COR-L47 (cell line): ENCODE results near the gene PKP4.
A peak's percentile ranks its signal among the peaks of the same experiment; 100 is the strongest.
"Not testable (repeated sequence)": the region's sequence is repeated elsewhere in the genome, so short reads cannot be mapped to it uniquely, and the experiment has no call there.

Experiments
- DNase-seq: peaks from one replicate; lab custom pipeline; 2025; lab: John Stamatoyannopoulos, UW

Gene PKP4, protein sequence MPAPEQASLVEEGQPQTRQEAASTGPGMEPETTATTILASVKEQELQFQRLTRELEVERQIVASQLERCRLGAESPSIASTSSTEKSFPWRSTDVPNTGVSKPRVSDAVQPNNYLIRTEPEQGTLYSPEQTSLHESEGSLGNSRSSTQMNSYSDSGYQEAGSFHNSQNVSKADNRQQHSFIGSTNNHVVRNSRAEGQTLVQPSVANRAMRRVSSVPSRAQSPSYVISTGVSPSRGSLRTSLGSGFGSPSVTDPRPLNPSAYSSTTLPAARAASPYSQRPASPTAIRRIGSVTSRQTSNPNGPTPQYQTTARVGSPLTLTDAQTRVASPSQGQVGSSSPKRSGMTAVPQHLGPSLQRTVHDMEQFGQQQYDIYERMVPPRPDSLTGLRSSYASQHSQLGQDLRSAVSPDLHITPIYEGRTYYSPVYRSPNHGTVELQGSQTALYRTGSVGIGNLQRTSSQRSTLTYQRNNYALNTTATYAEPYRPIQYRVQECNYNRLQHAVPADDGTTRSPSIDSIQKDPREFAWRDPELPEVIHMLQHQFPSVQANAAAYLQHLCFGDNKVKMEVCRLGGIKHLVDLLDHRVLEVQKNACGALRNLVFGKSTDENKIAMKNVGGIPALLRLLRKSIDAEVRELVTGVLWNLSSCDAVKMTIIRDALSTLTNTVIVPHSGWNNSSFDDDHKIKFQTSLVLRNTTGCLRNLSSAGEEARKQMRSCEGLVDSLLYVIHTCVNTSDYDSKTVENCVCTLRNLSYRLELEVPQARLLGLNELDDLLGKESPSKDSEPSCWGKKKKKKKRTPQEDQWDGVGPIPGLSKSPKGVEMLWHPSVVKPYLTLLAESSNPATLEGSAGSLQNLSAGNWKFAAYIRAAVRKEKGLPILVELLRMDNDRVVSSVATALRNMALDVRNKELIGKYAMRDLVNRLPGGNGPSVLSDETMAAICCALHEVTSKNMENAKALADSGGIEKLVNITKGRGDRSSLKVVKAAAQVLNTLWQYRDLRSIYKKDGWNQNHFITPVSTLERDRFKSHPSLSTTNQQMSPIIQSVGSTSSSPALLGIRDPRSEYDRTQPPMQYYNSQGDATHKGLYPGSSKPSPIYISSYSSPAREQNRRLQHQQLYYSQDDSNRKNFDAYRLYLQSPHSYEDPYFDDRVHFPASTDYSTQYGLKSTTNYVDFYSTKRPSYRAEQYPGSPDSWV

DNA sequence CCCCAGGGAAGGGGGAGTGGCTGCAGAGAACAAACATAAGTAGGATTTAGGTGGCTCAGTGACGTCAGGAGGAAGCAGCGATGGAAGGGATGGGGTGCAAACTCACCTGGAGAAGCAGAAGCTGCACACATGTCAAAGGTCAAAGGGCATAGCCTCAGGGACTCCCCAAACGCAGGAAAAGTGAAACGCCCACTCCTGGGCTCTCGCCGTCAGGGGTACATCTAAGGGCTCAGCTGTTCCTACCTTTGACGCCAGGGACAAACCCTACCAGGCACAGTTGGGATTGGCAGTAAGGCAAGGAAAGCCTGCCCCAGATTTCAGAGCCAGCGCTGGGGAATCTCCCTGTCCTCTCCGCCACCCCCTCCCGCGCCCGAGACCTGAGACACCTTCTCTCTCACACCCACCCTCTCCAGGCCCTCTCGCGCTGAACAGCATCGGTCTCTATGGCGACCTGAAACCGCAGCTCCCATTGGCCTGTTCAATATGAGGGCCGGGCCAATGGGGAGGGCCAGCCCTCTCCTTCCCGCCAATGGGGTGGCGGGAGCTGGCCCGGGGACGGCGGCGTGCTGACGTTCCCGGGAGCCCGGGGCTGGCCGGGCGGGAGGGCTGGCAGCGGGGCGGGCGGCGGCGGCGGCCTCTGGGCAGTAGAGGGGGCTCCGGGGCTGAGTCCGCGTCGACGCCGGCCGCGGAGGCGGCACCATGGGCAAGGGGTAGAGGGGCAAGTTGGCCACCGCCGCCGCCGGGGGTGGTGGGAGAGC is at the start of gene PKP4, which contains the start of gene CCDC148:
Gene PKP4 (plus strand): TSS at position 644 of the 758 bp plus-strand sequence. CDS start 76,233 bp downstream, outside the sequence.
Gene CCDC148 (minus strand): TSS at position 445 of the 758 bp plus-strand sequence. CDS start 314 bp downstream, at position 131.
- DNase-seq: peak; percentile 93

DNA sequence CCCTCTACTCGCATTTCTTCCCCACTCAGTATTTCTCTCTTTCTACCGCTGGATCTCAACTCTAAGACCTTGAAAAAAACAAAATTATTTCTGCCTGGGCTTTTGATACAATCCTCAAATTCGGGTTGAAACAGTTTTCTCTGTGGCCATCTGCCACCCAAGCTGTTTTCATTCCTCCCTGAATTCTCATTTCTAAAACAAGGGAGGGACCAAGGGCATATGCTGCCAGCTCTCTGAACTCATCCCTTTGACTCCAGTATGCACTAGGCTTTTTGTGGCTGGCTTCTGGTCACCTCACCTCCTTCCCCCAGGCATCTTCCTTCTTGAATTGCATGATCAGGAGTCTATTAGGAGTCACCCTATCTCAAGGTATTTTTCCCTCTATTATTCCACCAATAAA is 49.7 kb upstream of the PKP4 start:
- DNase-seq: no peak

DNA sequence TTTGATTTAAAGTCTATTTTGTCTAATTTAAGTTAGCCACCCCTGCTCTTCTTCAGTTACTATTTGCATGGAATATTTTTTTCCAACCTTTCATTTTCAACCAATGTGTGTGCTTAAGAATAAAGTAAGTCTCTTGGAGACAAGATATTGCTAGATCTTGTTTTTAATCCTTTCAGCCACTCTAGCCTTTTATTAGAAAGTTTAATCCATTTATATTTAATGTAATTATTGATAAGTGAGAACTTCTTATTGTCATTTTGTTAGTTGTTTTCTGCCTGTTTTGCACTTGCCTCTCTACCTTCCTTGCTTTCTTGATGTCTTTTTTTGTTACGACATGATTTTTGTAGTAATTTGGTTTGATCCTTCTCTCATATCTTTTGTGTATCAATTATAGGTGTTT is 46.6 kb upstream of the PKP4 start:
- no peak for DNase-seq

DNA sequence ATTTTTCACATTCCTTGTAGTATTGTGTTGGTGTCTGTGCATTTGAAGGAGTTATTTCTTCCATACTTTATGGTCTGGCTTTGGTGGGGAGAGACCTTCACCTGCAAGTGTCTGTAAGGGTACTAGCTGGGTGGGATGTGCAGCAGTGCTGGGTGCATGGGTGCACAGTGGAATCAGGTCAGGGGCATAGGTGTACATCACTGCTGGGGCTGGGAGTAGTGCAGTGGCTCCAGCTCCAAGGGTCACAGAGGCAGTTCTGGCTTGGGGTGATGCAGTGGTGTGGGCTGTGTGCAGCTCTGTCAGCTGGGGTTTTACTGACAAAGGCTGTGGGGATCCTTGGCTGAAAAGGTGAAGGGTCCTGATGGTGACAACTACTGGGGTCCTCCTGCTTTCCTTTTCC is 45.0 kb upstream of the PKP4 start:
- no peak for DNase-seq

DNA sequence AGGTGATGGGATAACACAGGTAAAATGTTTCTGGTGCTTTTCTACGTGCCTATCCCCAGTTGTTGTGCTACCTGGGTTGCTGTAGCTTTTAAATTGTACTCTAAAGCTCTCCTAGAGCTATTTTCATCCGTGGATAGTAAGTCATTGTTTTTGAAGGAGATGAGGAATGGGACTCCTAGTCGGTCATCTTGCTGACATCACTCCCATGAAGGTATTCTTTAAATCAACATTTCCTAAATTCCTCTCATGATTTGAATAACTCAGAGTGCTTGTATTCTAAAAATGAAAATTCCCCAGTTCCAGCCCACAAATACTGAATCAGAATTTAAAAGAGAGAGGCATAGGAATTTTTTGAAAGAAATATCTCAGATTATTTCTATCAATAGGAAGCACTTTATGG is 44.5 kb upstream of the PKP4 start:
- DNase-seq: no peak

DNA sequence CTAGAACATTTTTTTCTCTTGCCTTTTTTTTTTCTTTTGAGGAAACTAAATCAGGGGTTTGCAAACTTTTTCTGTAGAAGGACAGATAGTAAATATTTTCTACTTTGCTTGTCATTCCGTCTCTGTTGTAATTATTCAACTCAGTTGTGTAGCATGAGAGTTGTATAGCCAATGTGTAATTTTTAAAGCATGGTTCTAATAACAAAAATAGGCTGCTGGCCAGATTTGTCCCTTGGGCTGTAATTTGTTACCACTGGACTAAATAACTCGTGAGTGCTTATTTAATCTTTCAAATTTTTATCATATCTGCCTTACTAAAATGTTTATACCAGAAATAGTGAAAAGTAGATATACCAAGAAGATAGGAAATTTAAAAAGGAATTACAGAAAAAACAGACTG is 43.2 kb upstream of the PKP4 start:
- no peak for DNase-seq

DNA sequence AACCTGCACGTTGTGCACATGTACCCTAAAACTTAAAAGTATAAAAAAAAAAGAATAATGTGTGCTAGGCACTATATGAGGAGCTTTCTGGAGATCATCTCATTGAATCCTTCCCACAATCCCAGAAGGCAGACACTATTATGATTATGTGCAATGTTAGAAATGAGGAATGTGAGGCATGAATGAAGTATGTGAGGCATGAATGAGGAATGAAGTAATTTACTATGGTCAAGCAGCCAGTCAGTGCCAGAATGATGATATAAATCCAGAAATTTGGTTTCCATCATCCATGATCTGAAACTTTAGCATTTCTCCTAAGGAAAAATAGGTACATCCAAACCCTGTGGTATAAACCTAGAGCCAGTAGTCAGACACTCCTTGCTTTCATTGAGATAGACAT is 42.2 kb upstream of the PKP4 start:
- DNase-seq: no peak

DNA sequence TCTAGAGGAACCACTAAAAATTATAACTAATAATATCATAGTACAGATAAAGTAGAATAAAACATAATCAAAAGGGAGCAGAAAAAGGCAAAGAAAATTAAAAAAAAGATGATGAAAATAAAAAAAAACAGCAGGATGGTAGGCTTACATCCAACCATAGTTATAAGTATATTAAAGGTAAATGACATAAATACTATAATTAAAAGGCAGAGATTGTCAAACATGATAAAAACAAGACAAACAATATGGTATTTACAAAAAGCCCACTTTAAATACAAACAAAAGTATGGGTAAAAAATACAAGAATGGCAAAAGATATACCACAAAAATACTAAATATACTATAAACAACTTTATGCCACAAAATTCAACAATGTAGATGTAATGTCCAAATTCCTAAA is 24.6 kb upstream of the PKP4 start:
- DNase-seq: no peak

DNA sequence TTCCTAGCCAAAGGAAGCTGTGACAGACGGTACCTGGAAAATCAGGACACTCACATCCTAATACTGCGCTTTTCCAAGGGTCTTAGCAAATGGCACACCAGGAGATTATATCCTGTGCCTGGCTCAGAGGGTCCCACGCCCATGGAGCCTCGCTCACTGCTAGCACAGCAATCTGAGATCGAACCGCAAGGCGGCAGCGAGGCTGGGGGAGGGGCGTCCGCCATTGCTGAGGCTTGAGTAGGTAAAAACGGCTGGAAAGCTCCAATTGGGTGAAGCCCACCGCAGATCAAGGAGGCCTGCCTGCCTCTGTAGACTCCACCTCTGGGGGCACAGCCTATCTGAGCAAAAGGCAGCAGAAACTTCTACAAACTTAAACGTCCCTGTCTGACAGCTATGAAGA is 23.0 kb upstream of the PKP4 start:
- DNase-seq: not testable (repeated sequence)

DNA sequence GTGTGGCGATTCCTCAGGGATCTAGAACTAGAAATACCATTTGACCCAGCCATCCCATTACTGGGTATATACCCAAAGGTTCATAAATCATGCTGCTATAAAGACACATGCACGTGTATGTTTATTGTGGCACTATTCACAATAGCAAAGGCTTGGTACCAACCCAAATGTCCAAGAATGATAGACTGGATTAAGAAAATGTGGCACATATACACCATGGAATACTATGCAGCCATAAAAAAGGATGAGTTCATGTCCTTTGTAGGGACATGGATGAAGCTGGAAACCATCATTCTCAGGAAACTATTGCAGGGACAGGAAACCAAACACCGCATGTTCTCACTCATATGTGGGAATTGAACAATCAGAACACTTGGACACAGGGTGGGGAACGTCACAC is 17.7 kb upstream of the PKP4 start:
- DNase-seq: not testable (repeated sequence)

DNA sequence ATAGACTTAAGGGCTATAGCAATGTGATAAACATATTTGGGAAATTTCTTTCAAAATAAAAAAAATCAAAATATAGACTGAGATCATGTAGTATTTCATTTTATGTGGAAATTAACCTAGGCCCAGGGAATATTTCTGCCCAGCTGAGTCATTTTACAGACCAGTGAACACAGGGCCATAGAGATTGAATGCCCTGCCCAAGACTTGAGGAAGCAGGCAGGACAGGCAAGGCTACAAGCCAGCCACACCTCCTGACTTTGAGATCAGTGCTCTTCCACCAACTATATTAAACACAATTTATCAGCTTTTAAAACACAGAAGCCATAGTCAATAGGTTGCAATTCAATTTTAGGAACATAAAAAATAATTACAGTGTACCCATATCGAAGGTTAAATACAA is 13.1 kb upstream of the PKP4 start:
- no peak for DNase-seq

DNA sequence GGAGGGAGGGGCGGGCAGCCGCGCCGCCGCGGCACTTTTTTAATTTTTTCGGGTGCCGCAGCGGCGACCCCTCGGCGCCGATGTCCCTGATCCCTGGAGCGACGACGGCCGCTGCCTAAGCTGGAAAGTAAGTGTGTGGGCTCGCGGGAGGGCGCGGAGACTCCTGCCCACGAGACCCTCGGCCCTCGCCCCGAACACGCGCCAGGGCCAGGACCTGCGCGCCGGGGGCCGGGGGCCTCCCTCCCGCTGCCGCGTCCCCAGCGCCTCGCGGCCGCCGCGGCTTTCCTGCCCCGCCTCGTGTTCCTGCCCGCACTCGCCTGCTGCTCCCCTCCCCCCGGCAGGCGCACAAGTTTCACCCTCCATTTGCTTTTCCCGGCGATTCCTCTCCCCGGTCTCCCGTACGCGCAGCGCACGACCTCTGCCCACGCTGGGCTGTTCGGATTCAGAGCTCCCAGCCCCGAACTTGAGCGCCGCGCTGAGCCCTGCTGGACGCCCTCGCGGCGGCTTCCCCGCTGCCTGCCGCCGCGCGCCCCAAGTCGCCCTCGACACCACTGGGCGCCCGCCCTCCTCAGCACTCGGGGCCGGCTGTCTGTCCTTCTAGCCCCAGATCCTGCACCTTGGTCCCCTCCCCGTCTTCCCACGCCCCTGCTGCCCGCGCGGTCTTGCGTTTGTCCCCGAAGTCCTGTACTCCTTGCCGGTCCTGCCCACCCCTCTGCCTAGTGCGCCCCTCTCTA is 507 bp downstream of the PKP4 start:
- DNase-seq: peak; percentile 54

DNA sequence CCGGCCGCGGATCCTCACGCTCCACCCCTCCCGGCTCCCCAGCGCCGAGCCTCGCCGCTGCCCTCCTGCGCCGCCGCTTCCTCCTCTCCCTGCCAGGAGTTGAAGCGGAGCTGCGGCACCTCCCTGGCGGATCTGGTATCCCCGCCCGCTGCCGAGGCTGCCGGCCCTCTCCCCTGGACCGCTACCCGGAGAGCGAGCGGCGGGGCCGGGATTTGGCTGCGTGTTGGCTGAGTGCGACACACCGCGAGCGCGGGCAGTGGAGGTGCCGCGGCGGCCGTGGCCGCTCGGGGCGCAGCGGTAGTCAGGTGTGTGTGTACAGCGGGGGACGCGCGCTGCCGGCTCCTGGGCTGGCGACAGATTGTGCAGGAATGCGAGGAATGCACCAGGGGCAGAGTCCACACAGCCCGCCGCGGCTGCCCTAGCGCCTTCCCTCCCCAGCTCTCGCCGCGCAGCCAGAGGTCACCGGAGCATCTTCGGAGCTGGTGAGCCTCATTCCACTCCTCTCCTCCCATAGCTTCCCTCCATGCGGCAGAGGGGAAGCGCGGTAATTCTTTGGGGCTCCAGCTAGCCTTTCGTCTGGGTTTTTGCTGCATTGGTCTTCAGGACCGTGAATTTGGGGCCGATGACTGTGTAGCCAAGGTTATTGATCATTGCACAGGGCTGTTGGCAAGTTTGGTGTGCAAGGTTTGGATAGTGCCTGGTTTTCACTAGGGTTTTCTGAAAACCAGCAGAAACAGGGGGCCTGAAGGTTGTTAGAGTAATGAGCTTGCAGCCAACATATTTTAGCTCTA is 1.3 kb downstream of the PKP4 start:
- DNase-seq: peak; percentile 62

DNA sequence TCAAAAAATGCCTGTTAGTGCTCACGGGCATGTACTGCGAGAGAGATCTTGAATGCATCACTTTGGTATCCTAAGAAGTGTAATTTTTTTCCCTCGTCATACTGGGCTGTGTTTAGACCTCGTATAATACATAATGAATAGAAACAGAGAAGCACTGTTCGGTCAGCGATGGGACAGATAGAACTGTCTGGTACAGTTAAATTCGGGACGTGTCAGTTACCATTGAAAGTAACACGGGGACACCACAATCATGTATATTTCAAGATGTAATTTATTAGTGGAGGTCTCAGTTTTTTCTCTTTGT is 1.8 kb downstream of the PKP4 start:
- DNase-seq: no peak

DNA sequence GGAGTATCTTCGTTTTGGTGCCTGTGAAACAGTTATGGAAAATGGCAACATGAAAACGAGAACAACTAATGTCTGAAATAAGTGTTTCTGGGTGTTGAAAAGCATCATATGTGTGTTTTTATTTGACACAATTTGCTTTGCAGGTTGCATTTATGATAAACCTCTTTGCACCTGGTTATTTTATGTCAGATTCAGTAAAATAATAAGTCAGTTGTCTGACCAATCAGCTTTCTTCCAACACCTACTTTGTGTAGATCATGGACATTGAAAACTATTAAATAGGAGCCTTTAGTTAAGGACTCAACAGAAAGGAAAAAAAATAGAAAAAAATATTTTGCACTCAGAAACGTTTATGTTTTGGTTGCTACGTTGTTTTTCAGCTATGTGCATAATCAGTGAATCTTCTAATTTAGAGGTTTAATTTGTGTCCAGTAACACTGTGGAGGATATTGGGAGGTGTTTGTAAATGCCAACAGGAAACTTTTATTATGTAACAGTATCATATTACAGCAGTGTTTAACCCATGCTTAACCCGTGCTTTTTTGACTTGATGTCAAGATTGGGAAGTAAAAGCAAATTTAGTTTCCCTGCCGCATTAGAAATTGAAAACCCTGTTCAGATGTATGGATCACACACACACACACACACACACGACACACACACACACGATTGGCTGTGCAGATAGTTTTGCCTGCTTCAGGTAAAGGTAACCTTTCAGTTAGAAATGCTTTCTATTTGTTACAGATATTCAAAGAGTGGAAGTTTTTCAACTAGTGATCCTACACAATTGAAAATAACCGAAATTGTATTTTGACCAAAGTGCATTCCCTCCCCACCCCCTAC is 2.6 kb downstream of the PKP4 start:
- DNase-seq: no peak

DNA sequence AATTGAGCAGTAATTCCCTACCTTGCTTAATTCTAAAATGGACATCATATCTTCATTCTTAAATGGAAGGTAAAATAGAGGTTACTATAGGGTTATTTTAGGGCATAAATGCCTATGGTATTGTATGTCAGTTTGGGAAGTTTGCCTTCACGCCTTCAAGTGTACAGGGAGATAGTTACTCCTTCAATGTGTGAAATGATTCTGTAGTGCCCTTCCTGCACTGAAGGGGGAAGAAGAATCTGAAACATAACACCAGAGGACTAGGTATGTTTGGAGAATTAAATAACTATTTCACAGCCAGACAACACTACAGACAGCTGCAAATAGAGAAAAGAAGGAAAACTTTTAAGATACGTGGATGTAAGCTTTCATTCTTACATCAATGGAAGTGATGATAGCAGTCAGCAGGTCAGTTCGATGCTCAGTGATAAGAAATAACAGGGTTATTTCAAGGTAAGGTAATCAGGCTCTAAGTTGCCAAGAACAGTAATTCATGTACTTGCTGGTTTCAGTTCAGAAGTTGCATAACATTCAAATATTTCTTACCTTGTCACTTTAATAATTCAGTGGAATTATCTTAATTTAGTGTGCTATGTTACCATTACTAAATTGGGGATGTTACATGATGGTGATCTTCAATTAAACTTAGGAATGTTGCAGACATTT is 4.0 kb downstream of the PKP4 start:
- no peak for DNase-seq

DNA sequence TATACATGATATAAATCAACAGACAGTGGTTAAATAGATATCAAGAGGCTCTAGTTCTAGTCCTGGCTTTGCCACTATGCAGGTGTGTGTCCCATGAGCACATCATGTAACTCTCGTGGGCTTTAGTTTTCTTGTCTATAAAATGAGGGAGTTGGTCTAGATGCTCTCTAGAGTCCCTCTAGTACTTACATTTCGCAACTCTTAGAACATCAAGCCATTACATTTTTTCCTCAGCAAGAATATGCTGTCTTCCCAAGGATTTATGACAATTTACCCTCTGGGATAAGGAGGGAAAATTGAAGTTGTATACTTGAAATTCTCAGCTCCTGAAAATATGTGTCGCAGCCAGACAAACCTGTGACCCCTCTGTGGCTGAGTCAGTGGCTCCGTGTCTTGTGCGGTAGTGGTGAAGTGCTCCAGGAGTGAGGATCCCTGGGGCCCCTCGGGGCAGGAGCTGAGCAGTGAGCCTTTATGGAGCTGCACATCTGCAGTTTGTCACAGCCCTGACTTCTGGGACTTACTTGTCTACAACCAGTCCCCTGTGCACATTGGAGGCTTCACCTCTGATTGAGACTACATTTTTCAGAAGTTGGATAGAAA is 6.8 kb downstream of the PKP4 start:
- DNase-seq: no peak
